GM18873 (cell line): ENCODE data around the gene DNER.
"Not testable (repeated sequence)": the region's sequence is repeated elsewhere in the genome, so short reads cannot be mapped to it uniquely, and the experiment has no call there.

ENCODE experiments used
- ATAC-seq: cut with Tn5 transposase; IDR thresholded peaks from one replicate; pipeline ENCODE4 v1.9.1; 2021; ENCODE audit warnings: mild to moderate bottlenecking, moderate library complexity, moderate number of reproducible peaks; ENCODE audit not compliant: unreplicated experiment, low FRiP score

Gene DNER, protein sequence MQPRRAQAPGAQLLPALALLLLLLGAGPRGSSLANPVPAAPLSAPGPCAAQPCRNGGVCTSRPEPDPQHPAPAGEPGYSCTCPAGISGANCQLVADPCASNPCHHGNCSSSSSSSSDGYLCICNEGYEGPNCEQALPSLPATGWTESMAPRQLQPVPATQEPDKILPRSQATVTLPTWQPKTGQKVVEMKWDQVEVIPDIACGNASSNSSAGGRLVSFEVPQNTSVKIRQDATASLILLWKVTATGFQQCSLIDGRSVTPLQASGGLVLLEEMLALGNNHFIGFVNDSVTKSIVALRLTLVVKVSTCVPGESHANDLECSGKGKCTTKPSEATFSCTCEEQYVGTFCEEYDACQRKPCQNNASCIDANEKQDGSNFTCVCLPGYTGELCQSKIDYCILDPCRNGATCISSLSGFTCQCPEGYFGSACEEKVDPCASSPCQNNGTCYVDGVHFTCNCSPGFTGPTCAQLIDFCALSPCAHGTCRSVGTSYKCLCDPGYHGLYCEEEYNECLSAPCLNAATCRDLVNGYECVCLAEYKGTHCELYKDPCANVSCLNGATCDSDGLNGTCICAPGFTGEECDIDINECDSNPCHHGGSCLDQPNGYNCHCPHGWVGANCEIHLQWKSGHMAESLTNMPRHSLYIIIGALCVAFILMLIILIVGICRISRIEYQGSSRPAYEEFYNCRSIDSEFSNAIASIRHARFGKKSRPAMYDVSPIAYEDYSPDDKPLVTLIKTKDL

DNA sequence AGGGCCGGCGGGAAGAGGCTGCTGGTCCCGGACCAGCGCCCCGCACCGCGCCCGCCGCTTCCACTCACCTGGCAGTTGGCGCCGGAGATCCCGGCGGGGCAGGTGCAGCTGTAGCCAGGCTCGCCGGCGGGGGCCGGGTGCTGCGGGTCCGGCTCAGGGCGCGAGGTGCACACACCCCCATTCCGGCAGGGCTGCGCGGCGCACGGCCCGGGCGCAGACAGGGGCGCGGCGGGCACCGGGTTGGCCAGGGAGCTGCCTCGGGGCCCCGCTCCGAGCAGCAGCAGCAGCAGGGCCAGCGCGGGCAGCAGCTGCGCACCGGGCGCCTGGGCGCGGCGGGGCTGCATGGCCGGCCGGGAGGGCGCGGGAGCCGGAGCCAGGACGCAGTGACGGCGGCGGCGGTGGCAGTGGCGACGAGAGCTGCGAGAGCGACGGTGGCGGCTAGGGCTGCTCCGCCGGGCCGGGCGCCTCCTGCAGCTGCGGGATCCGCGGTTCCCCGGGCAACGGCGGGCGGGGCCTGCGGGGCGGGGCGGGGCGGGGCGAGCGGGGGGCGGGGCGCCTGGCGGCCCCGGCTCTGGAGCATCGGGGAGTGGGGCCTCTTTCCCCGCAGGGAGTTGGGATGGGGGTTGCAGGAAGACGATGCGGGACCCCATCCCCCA lies at the start of gene DNER:
Gene DNER (minus strand): TSS at position 476 of the 656 bp plus-strand sequence. CDS start 132 bp downstream, at position 344.
- ATAC-seq: no peak

DNA sequence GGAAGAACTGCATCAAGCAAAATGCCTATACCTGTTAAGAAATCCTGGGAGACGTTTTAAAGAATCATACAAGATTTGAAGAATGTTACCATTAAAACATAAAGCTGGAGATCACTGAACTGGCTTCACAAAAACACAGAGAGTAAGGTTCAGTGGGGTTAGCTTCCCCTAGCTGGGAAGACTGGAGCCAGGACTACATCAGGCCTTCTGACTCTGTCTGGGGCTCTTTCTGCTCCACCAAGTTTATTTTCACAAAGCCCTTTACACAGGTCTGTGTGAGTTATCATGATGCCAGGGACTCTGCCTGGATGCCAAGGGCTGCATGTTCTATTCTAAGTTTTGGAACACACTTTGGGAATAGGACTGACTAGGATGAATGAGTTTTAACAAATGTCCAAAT lies 47.3 kb upstream of the DNER start:
- no peak for ATAC-seq

DNA sequence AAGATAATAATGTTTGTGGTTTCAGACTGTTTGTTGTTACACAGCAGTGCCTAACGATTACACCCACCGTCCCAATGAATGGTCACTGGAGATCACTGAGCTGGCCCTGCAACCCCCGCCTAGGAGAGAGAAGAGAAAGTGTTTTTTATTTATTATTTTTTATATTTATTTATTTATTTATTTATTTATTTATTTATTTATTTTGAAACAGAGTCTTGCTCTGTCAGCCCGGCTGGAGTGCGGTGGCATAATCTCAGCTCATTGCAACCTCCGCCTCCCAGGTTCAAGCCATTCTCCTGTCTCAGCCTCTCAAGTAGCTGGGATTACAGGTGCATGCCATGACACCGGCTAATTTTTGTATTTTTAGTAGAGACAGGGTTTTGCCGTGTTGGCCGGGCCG lies 43.1 kb upstream of the DNER start:
- not testable (repeated sequence) for ATAC-seq

DNA sequence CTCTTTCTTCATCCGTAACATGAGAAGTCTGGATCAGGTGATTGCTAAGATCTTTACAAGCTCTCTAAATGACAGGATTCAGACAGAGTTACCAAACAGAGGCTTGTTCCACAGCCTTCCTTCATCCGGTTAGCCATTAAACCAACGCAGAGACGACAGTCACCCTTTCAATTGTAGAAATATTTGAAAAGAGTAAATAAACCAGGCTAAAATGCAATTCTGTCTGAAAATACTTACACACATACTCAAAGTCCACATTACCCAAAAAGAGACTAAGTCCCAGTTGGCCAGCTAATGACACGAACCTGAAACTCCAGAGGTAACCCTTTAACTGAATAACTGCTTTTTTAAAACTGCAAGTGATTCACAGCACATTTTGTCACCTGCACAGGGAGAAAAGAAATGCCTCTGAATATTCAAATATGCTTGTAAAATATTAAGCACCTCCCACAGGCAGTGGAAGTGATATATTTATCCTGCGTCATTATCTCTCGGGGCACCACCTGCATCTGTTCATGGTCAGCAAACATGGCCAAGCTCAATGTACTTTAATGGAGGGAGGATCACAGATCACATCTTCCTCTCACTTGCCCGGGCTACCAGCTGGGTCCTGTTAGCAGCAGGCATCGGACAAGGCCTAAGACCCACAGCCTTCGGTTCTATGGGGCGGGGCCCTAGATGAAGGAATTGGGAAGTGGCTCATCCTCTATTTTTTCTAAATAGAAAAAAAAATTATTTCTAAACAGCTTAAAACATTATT lies 38.8 kb upstream of the DNER start:
- ATAC-seq: no peak

DNA sequence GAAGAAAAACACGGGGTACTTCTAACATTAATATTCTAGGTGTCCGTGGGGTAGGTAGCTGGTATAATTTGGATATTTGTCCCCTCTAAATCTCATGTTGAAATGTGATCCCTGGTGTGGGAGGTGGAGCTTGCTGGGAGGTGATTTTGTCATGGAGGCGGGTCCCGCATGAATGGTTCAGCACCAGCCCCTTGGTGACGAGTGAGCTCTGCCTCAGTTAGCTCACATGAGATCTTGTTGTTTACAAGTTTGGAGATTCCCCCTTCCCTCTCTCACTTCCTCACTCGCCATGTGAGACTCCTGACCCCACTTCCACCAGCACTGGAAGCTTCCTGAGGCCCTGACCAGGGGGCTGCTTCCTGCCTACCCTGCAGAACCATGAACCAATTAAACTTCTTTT lies 35.4 kb upstream of the DNER start:
- ATAC-seq: no peak

DNA sequence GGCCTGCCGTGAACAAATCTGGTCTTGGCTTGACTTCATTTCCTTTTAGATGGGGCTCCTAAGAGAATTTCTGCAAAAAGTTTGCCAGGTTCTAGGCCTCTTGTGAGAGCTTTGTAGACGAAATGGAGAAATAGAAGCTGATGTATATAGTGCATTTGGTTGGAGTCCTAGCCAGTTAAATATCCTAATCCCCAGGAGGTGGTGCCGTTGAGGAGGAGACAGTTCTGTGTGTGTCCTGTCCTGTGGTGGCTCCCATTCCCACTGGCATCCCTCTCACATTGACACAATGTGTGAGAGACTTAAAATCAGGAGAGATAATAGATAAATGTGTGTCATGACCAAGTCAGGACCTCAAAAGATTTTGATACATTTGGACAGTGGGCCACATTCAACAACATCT lies 34.6 kb upstream of the DNER start:
- no peak for ATAC-seq

DNA sequence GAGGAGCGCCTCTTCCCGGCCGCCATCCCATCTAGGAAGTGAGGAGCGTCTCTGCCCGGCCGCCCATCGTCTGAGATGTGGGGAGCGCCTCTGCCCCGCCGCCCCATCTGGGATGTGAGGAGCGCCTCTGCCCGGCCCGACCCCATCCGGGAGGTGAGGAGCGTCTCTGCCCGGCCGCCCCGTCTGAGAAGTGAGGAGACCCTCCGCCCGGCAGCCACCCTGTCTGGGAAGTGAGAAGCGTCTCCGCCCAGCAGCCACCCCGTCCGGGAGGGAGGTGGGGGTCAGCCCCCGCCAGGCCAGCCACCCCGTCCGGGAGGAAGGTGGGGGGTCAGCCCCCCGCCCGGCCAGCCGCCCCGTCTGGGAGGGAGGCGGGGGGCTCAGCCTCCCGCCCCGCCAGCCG lies 28.3 kb upstream of the DNER start:
- ATAC-seq: not testable (repeated sequence)

DNA sequence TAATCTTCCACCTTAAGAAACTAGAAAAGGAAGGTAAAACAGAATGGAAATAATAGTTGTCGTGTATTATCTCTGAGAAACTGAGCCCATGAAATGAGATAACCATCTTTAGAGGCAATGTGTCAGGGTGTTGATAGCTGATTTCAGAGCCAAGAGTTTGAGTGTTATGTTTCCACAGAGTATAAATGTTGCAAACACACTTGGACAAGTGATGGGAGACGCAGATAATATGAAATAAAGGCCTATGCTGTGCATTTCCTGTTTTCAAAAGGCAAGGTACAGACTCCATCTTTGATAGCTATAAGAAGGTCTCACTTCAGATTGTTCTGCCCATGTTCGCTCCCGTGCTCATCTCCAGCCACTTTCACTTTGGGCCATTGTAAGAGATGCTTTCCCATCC lies 25.9 kb upstream of the DNER start:
- ATAC-seq: no peak

DNA sequence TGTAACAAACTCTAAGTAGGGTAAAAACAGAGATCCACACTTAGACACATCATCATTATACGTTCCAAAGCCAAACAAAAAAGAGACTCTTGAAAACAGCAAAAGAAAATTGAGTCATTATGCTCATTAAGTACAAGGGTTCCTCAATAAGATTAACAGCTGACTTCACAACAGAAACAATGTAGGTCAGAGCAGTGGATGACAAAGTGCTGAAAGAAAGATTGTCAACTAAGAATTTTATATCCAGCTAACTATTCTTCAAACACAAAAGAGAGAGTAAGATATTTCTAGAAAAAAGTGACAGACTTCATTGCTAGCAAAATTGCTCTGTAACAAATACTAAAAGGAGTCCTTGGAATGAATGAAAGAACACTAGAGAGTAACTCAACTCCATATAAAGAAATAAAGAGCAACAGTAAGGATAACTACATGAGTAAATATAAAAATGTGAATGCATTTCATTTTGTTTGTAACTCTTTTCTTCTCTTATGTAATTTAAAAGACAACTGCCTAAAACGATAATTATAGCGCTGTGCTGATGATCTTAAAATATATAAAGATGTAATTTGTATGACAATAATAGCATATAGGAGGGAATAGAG lies 23.8 kb upstream of the DNER start:
- no peak for ATAC-seq

DNA sequence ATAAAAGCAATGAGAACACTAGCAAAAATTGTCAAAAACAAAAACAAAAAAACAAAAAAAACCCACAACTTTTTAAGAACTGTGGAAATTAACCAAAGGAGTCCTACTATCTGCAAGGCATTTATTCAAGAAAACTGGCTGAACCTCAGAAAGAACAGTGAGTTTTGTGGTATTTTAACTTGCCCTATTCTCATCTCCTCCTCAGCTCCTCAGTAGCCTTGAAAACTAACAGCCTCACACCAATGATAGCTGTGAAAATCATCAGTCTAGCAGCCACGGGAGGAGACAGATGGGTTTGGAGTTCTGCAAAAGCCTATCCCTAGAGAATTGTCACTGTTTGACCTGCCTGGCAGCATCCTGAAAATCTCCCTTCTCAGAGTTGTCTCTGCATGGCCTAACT lies 20.1 kb upstream of the DNER start:
- no peak for ATAC-seq

DNA sequence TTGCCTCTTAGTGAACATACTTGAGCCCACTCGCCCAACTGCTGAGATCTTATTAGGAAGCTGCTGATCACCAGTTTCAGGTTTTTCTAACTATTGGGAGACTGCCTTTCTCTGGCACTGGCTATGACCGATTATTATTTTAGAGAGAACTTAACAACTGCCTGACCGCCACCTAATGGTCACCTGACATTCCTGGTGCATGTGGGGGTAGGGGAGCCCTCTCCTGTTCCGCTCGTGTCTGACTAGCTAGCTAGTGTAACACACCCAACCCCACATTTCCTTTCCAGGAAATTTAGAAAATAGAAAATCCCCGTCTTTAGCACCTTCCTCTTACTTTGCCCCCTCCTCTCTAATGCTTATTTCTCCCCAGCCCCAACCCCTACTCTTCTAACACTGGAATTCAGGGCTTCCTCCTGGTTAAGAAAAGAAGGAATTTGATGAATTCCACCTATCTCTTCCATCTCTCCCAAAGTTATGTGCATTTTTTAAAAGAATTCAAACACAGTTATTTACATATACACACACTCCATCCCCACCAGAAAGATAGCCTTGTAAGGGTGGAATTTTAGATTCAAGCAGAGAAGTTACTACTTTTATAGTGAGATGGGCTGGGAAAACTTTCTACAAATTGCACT lies 19.4 kb upstream of the DNER start:
- no peak for ATAC-seq

DNA sequence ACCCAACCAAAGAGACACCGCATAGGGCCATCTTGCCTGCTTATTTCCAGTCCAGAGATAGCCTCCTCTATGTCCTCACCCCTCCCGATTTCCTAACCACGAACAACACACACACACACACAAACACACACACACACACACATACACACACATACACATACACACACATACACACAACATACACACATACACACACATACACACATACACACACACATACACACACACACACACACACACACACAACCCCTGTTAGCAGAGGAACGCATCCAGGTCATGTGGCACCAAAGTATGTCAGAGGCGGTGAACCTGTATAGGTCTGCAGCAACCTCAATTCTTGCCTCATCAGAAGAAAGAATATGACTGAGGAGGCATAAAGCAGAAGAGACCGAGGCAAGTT lies 18.5 kb upstream of the DNER start:
- ATAC-seq: no peak

DNA sequence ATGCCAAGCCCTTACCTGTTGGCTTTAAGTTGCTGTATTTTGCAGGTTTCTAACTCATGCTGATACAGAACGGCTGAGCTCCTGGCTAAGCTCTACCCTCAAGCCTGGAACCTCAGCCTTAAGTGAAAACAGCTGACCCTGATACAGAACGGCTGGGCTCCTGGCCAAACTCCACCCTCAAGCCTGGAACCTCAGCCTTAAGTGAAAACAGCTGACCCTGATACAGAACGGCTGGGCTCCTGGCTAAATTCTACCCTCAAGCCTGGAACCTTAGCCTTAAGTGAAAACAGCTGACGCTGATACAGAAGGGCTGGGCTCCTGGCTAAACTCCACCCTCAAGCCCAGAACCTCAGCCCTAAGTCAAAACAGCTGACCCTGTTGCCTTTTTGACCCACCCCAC lies 17.6 kb upstream of the DNER start:
- no peak for ATAC-seq

DNA sequence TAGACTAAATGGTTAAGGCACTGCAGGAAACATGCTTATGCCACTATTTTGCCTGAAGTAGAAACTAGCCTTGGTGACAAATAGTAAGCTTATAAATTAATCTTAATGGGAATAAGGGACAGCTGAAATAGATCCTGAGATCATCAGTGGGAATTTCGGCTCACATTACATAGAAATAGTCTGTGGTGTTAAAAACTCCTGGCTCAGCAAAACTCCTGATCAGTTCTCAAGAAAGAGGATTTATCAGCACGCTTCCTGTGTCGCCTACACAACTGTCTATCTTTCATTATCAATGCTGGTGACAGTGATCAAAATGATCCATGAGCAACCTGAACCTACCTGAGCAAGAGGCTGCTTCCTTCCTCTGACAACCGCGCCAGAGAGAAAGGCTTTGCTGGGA lies 17.0 kb upstream of the DNER start:
- ATAC-seq: no peak

DNA sequence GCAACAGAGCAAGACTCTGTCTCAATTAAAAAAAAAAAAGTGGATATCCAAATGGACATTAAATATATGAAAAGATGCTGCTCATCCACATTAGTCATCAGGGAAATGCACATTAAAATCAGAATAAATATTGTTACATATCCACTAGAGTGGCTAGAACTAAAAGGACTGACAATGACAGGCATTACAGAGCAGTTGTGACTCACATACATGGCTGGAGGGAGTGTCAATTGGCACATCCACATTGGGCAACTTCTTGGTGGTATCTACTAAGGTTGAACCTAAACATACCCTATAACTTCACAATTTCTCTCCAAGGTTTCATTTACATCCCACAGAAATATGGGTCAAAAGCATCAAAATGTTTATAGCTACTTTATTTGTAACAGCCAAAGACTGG lies 14.0 kb upstream of the DNER start:
- ATAC-seq: no peak

DNA sequence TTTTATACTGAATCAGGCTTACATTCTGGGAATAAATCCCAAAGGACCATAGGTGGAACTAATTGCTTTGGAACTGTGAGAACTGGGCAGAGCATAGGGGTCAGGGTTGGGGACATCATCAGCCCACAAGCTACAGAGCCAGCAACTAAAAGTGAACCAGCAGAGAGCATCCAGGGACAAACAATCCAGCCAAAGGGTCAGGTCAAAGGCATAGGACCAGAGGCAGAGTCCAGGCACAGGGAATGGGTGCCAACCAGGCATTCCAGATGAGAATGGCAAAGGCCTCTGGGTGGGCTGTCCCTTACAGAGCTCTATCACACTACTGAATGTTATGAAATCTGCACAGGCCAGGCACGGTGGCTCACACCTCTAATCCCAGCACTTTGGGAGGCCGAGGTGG lies 12.3 kb upstream of the DNER start:
- ATAC-seq: no peak

DNA sequence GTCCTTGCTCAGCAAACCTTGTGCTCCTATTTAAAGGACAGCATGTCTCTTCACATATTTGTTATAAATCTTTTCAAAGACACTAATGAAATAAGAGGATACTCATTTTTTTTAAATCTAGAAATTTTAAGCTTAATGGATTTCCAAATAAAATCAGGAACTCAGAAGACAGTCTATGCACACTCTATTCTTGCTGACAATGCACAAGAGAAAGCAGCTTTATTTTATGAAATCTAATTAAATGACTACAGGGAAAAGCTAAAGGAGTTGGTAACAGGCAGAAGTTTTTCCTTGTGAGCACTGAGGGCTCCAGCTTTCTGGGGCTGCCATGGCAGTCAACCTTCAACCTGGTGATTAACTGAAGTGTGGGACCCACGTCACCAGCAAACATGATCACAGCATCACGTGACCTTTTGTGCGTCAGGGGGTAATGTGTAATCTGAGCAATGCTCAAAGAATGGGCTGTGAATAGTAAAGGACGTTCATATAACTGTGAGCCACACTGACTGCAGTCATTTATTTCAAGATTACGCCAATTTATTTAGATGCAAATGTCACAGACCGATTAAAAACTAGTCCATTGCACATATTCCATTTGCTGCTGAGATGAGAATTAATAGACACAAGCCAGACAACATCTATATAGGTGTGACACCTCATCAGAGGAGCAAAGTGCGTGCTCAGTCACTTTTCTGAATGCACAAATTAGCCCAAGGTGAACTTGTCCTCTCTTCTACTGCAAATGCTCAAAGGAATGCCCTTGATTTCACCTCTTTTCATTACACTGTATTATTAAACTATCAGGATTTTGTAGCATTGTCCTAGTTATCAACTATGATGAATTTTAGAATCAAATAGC lies 11.6 kb upstream of the DNER start:
- ATAC-seq: no peak

DNA sequence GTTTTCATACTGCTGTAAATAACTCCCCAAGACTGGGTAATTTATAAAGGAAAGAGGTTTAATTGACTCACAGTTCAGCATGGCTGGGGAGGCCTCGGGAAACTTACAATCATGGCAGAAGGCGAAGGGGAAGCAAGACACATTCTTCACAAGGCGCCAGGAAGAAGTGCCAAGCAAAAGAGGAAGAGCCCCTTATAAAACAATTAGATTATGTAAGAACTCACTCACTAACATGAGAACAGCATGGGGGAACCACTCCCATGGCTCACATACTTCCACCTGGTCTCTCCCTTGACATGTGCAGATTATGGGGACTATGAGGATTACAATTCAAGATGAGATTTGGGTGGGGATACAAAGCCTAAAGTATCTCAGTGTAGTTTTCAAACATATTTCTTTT lies 8.8 kb upstream of the DNER start:
- ATAC-seq: not testable (repeated sequence)
